CD1c-positive myeloid dendritic cell (primary cell): ENCODE data around the gene DAGLA.
A peak's percentile ranks its signal among the peaks of the same experiment; 100 is the strongest.

ENCODE experiments used
- DNase-seq: peaks from one replicate; pipeline ENCODE4 v3.0.0-alpha.2; 2016; ENCODE audit errors: extremely low spot score

DAGLA gene

GRCh38 chr11:61763930-61764605, 83.9 kb downstream of the DAGLA start:
- no peak for DNase-seq

GRCh38 chr11:61764606-61765260, 84.5 kb downstream of the DAGLA start:
- no peak for DNase-seq

GRCh38 chr11:61765550-61766253, 85.5 kb downstream of the DAGLA start:
- no peak for DNase-seq

- DNase-seq: no peak
These were observed 86.2 kb downstream of the DAGLA start for GRCh38 chr11:61766353-61766841.

GRCh38 chr11:61768376-61769076, 88.3 kb downstream of the DAGLA start:
- DNase-seq: no peak

- no peak for DNase-seq
These were observed 89.2 kb downstream of the DAGLA start for GRCh38 chr11:61769169-61769920.

- no peak for DNase-seq
These were observed 89.9 kb downstream of the DAGLA start for GRCh38 chr11:61769946-61770683.

GRCh38 chr11:61771195-61771894, 91.2 kb downstream of the DAGLA start:
- DNase-seq: peak; percentile 12

- DNase-seq: no peak
These were observed 91.8 kb downstream of the DAGLA start for GRCh38 chr11:61771985-61772455.

- DNase-seq: no peak
These were observed 93.2 kb downstream of the DAGLA start for GRCh38 chr11:61773356-61773755.

GRCh38 chr11:61773809-61774208, 93.6 kb downstream of the DAGLA start:
- DNase-seq: no peak

GRCh38 chr11:61774411-61774810, 94.2 kb downstream of the DAGLA start:
- DNase-seq: no peak

- no peak for DNase-seq
These were observed 94.9 kb downstream of the DAGLA start for GRCh38 chr11:61775106-61775505.

GRCh38 chr11:61775606-61776554, 95.7 kb downstream of the DAGLA start:
- no peak for DNase-seq

- peak; percentile 78 for DNase-seq
These were observed 96.4 kb downstream of the DAGLA start for GRCh38 chr11:61776561-61777075.

GRCh38 chr11:61777234-61778090, 97.3 kb downstream of the DAGLA start:
- peak; percentile 43 for DNase-seq

- no peak for DNase-seq
These were observed 98.2 kb downstream of the DAGLA start for GRCh38 chr11:61778357-61778886.
